Mesenchymal stem cell (in vitro differentiated cells and primary cell): ENCODE measurements around the gene PIK3R5.

Experiments used
- DNase-seq: peaks from one replicate; pipeline ENCODE4 v3.0.0-alpha.2; 2013
- H2AFZ ChIP-seq: one replicate; pipeline ENCODE4 v1.6.1; 2013; ENCODE audit warnings: low read depth, mild to moderate bottlenecking, control low read depth, inconsistent platforms, low read length, moderate library complexity
- H2AK5ac ChIP-seq: 2 replicates; pipeline ENCODE4 v1.6.1; 2013; ENCODE audit warnings: low read length, moderate library complexity, mild to moderate bottlenecking, inconsistent platforms; ENCODE audit not compliant: severe bottlenecking
- H2BK120ac ChIP-seq: one replicate; pipeline ENCODE4 v1.6.1; 2013; ENCODE audit warnings: low read depth, mild to moderate bottlenecking, inconsistent platforms, low read length, moderate library complexity
- H2BK12ac ChIP-seq, 2 experiments: one replicate each; pipeline ENCODE4 v1.6.1; 2013; ENCODE audit warnings: inconsistent platforms in 2 of 2, low read length in 2 of 2, mild to moderate bottlenecking in 2 of 2, moderate library complexity in 2 of 2, control low read depth in 1 of 2
- H2BK15ac ChIP-seq: one replicate; pipeline ENCODE4 v1.6.1; 2013; ENCODE audit warnings: mild to moderate bottlenecking, low read depth, inconsistent platforms; ENCODE audit not compliant: poor library complexity, severe bottlenecking
- H2BK5ac ChIP-seq: 2 replicates; pipeline ENCODE4 v1.6.1; 2013; ENCODE audit warnings: low read depth, mild to moderate bottlenecking, low read length, control low read depth, inconsistent platforms; ENCODE audit not compliant: poor library complexity, severe bottlenecking
- H3K14ac ChIP-seq, 2 experiments: one replicate each; pipeline ENCODE4 v1.6.1; 2013; ENCODE audit warnings: inconsistent platforms in 2 of 2, low read length in 2 of 2, control low read depth in 1 of 2, mild to moderate bottlenecking in 1 of 2, moderate library complexity in 1 of 2
- H3K18ac ChIP-seq, 2 experiments: one replicate each; pipeline ENCODE4 v1.6.1; 2013; ENCODE audit warnings: inconsistent platforms in 2 of 2, low read length in 2 of 2, control low read depth in 1 of 2, low read depth in 1 of 2, mild to moderate bottlenecking in 1 of 2
- H3K23ac ChIP-seq, 2 experiments: one replicate each; pipeline ENCODE4 v1.6.1; 2013; ENCODE audit warnings: inconsistent platforms in 2 of 2, low read length in 2 of 2, mild to moderate bottlenecking in 2 of 2, moderate library complexity in 2 of 2, control low read depth in 1 of 2
- H3K27ac ChIP-seq: 2 replicates; pipeline ENCODE4 v1.5.1; 2013; ENCODE audit warnings: mild to moderate bottlenecking, moderate library complexity, low read length, control low read depth, inconsistent platforms; ENCODE audit not compliant: poor library complexity, severe bottlenecking
- H3K27me3 ChIP-seq, 2 experiments: 2 replicates each; pipeline versions ENCODE4 v1.6.1 to v1.7.0; 2013; ENCODE audit warnings: low read length in 2 of 2, mild to moderate bottlenecking in 2 of 2, moderate library complexity in 2 of 2, control low read depth in 1 of 2, inconsistent platforms in 1 of 2; ENCODE audit not compliant: control insufficient read depth in 1 of 2, insufficient read depth in 1 of 2
- H3K36me3 ChIP-seq, 2 experiments: 2 replicates each; pipeline versions ENCODE4 v1.6.1 to v1.7.0; 2013; ENCODE audit warnings: low read length in 2 of 2, control low read depth in 1 of 2, inconsistent platforms in 1 of 2, low read depth in 1 of 2, mild to moderate bottlenecking in 1 of 2; ENCODE audit not compliant: insufficient read depth in 2 of 2, control insufficient read depth in 1 of 2
- H3K4ac ChIP-seq, 2 experiments: one replicate each; pipeline ENCODE4 v1.6.1; 2013; ENCODE audit warnings: inconsistent platforms in 2 of 2, low read length in 2 of 2, mild to moderate bottlenecking in 2 of 2, moderate library complexity in 2 of 2, control low read depth in 1 of 2, low read depth in 1 of 2
- H3K4me1 ChIP-seq: 2 replicates; pipeline ENCODE4 v1.6.1; 2013; ENCODE audit warnings: low read depth, low read length, control low read depth; ENCODE audit not compliant: control insufficient read depth, insufficient read depth
- H3K4me2 ChIP-seq: 2 replicates; pipeline ENCODE4 v1.6.1; 2013; ENCODE audit warnings: low read length, mild to moderate bottlenecking, inconsistent platforms; ENCODE audit not compliant: poor library complexity, severe bottlenecking
- H3K4me3 ChIP-seq, 2 experiments: 2 replicates each; pipeline versions ENCODE4 v1.5.1 to v1.7.0; 2013; ENCODE audit warnings: low read length in 2 of 2, mild to moderate bottlenecking in 2 of 2, control low read depth in 1 of 2, low read depth in 1 of 2; ENCODE audit not compliant: insufficient read depth in 1 of 2
- H3K79me1 ChIP-seq: replicated peaks from 2 replicates; pipeline ENCODE4 v1.6.1; 2013; ENCODE audit warnings: mild to moderate bottlenecking, control low read depth, low read length, inconsistent platforms; ENCODE audit not compliant: poor library complexity, severe bottlenecking
- H3K9ac ChIP-seq: 2 replicates; pipeline ENCODE4 v1.7.0; 2013; ENCODE audit warnings: mild to moderate bottlenecking, low read length, moderate library complexity
- H3K9me3 ChIP-seq: 2 replicates; pipeline ENCODE4 v1.7.0; 2013; ENCODE audit warnings: mild to moderate bottlenecking, low read length; ENCODE audit not compliant: control insufficient read depth
- H4K8ac ChIP-seq: one replicate; pipeline ENCODE4 v1.6.1; 2013; ENCODE audit warnings: inconsistent platforms, mild to moderate bottlenecking, low read length, moderate library complexity
- H4K91ac ChIP-seq: one replicate; pipeline ENCODE4 v1.6.1; 2013; ENCODE audit warnings: mild to moderate bottlenecking, low read length, inconsistent platforms
- WGBS: methylation state at CpG from one replicate; pipeline ENCODE4 v1.1.7; 2013; ENCODE audit warnings: mixed read lengths; 5-methylcytosine and 5-hydroxymethylcytosine counted together

Gene PIK3R5

DNA sequence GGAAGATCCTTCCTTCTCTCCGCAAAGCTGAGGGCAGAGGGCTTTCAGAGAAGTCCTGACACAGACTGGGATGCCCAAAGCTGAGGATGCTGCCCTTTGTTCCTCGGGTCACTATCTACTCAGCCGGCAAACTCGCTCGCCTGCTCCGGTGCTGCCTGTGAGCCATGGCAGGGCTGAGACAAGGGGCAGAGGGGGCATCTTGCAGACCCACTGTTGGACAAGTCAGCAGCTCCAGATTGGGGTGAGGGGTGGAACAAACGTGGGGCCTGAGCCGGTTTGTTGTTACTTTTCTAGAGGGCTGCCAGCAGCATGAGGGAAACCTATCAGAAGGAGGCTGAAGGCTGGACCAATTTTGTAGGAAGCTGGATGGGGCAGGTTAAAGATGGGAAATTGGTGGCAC lies 51.0 kb downstream of the PIK3R5 start:
- no peak overlapping the region for H3K18ac ChIP-seq
- H3K4me1 ChIP-seq, result peaks cover 5% of the 10 kb centered on the region
- no peak overlapping the region for H2BK12ac ChIP-seq
- no peak overlapping the region for H2BK5ac ChIP-seq
- no peak overlapping the region for H2AFZ ChIP-seq
- DNase-seq, result no peak
- H2AK5ac ChIP-seq, result no peak overlapping the region
- no peaks in the 10 kb centered on the region for H3K9me3 ChIP-seq
- H3K4me2 ChIP-seq, result no peak overlapping the region
- no peak overlapping the region for H4K8ac ChIP-seq
- no peak overlapping the region for H4K91ac ChIP-seq
- no peak overlapping the region for H2BK120ac ChIP-seq
- 86% methylated on average over 8 of the region's 8 CpGs for WGBS
- no peaks in the 10 kb centered on the region for H3K36me3 ChIP-seq
- no peak overlapping the region for H3K14ac ChIP-seq
- H2BK15ac ChIP-seq, result no peak overlapping the region
- no peak overlapping the region for H3K9ac ChIP-seq
- H3K27me3 ChIP-seq, result peaks cover 13 to 36% of the 10 kb centered on the region in 2 experiments
- no peak overlapping the region for H3K23ac ChIP-seq
- H3K79me1 ChIP-seq, result no peaks in the 10 kb centered on the region
- no peak overlapping the region for H3K4ac ChIP-seq
- no peak overlapping the region for H3K4me3 ChIP-seq
- H3K27ac ChIP-seq, result no peak overlapping the region

DNA sequence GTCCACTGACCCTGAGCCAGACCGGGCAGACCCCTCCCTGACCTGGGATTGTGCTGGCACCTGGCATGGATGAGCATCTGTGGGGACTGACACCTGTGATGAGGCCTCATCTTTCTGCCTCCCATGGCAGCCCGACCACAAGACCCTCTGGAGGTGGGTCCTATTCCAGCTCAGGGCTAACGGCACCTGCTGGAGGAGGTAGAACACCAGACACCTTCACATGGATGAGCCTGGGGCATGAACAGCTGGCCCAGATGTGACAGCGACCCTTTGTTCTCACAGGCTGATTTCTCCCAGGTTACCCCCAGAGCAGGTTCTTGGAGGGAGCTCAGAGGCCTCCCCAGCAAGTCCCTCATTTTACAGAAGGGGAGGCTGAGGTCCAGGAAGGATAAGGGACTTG lies 51.6 kb downstream of the PIK3R5 start:
- Histone ChIP-seq H3K23ac (no peak overlapping the region), H3K9ac (no peak overlapping the region), H4K91ac (no peak overlapping the region), H2BK120ac (no peak overlapping the region), H3K4me2 (no peak overlapping the region), H2AK5ac (no peak overlapping the region), H3K27ac (no peak overlapping the region), H4K8ac (no peak overlapping the region), H3K27me3 (peaks cover 15 to 36% of the 10 kb centered on the region in 2 experiments), H3K36me3 (no peaks in the 10 kb centered on the region), H3K4me3 (no peak overlapping the region), H3K9me3 (no peaks in the 10 kb centered on the region), H3K4ac (no peak overlapping the region), H2AFZ (no peak overlapping the region), H3K14ac (no peak overlapping the region), H3K18ac (no peak overlapping the region), H2BK5ac (no peak overlapping the region), H3K4me1 (peaks cover 5% of the 10 kb centered on the region), H2BK12ac (no peak overlapping the region), H2BK15ac (no peak overlapping the region), H3K79me1 (no peaks in the 10 kb centered on the region)
- 66% methylated on average over 4 of the region's 4 CpGs for WGBS
- no peak for DNase-seq

DNA sequence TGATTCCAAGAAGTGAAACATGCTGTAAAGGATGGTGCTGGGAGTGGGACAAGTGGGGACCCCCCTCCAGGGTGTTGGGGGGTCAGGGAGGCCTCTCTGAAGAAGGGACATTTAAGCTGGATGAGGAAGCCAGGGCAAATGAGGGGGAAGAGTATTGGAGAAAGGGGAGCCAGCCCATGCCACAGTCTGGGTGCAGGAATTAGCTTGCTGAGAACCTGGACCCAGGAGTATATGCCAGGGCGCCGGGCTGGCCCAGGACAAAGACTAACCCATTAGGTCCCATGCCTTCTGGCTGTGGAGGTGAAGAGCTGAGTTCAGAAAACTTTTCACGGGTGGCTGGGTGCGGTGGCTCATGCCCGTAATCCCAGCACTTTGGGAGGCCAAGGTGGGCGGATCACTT lies 52.4 kb downstream of the PIK3R5 start:
- H2AK5ac ChIP-seq, result no peak overlapping the region
- no peak for DNase-seq
- H2BK12ac ChIP-seq, result no peak overlapping the region
- H3K4me3 ChIP-seq, result no peak overlapping the region
- H2AFZ ChIP-seq, result no peak overlapping the region
- H4K8ac ChIP-seq, result no peak overlapping the region
- H3K9me3 ChIP-seq, result no peaks in the 10 kb centered on the region
- peaks cover 5% of the 10 kb centered on the region for H3K4me1 ChIP-seq
- no peak overlapping the region for H2BK120ac ChIP-seq
- H3K18ac ChIP-seq, result no peak overlapping the region
- no peak overlapping the region for H4K91ac ChIP-seq
- no peak overlapping the region for H2BK15ac ChIP-seq
- WGBS, result 86% methylated on average over 6 of the region's 6 CpGs
- no peak overlapping the region for H3K4me2 ChIP-seq
- H2BK5ac ChIP-seq, result no peak overlapping the region
- no peak overlapping the region for H3K27ac ChIP-seq
- no peaks in the 10 kb centered on the region for H3K79me1 ChIP-seq
- peaks cover 19 to 36% of the 10 kb centered on the region in 2 experiments for H3K27me3 ChIP-seq
- no peak overlapping the region for H3K23ac ChIP-seq
- H3K14ac ChIP-seq, result no peak overlapping the region
- no peaks in the 10 kb centered on the region for H3K36me3 ChIP-seq
- no peak overlapping the region for H3K9ac ChIP-seq
- H3K4ac ChIP-seq, result no peak overlapping the region

DNA sequence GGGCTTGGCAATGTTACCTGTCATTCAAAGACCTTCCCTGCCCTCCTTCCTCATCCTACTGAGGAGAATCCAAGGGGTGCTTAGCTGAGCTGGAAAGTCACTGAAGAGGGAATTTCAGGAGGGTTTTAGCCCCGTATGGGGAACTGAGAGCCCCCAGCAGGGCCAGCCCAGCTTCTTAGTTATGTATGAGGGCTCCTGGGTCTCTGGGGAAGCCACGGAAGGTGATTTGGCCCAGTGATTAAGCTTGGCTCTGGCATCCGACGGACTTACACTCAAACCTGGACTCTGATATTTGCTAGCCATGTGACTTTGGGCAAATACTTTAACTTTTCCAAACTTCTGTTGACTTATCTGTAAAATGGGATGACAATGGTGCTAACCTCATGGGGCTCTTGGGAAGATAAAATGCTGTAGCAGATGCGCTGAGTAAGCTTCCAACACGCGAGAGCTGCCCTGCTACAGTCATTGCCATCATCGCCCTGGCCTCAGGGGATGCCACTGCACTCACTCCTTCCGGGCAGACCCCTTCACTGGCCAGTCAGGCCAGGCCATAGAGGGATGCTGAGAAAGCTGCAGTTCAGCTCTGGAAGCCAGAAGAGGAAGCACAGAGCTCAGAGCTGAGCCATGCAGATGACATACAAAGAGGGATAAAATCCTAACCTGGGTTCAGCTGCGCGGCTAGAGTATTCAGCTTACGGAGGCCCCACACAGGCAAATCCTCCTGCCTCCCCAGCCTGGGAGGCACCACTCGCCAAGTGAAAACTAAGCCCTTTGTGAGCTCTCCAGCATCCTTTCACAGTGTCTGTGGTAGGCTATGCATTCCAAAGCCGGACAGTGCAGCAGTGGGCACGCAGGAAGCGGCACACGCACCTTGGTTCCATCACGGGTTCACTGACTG lies 53.2 kb downstream of the PIK3R5 start:
- H3K36me3 ChIP-seq, result no peaks in the 10 kb centered on the region
- no peak overlapping the region for H2BK120ac ChIP-seq
- WGBS, result 86% methylated on average over 16 of the region's 18 CpGs
- no peak overlapping the region for H3K14ac ChIP-seq
- H3K18ac ChIP-seq, result no peak overlapping the region
- no peak overlapping the region for H3K4ac ChIP-seq
- no peak overlapping the region for H3K9ac ChIP-seq
- H2BK12ac ChIP-seq, result no peak overlapping the region
- no peak overlapping the region for H3K23ac ChIP-seq
- no peak overlapping the region for H4K8ac ChIP-seq
- DNase-seq, result no peak
- peaks cover 19 to 36% of the 10 kb centered on the region in 2 experiments for H3K27me3 ChIP-seq
- H3K4me2 ChIP-seq, result no peak overlapping the region
- no peak overlapping the region for H2AK5ac ChIP-seq
- no peaks in the 10 kb centered on the region for H3K9me3 ChIP-seq
- no peak overlapping the region for H2AFZ ChIP-seq
- H2BK15ac ChIP-seq, result no peak overlapping the region
- no peak overlapping the region for H3K27ac ChIP-seq
- H2BK5ac ChIP-seq, result no peak overlapping the region
- H3K4me3 ChIP-seq, result no peak overlapping the region
- no peak overlapping the region for H4K91ac ChIP-seq
- H3K4me1 ChIP-seq, result peaks cover 5% of the 10 kb centered on the region
- H3K79me1 ChIP-seq, result no peaks in the 10 kb centered on the region
